ENCODE measurements around the gene MUC15.
"Not testable (repeated sequence)": the region's sequence is repeated elsewhere in the genome, so short reads cannot be mapped to it uniquely, and the experiment has no call there.

MUC15 gene

GRCh38 chr11:26571861-26572654, at the start of gene MUC15:
TSS of gene MUC15 (minus strand) at chr11:26572263. CDS start at chr11:26567094, 5,169 bp downstream.
- no peak for DNase-seq (ENCODE audit: low spot score)

GRCh38 chr11:26621132-26621531, 49.1 kb upstream of the MUC15 start:
- no peak for DNase-seq (ENCODE audit: low spot score)

- no peak for DNase-seq (ENCODE audit: low spot score)
These were observed 48.4 kb upstream of the MUC15 start for GRCh38 chr11:26620282-26621045.

- no peak for DNase-seq (ENCODE audit: low spot score)
These were observed 46.4 kb upstream of the MUC15 start for GRCh38 chr11:26618441-26618840.

GRCh38 chr11:26613759-26614158, 41.7 kb upstream of the MUC15 start:
- no peak for DNase-seq (ENCODE audit: low spot score)

GRCh38 chr11:26608507-26609146, 36.6 kb upstream of the MUC15 start:
- DNase-seq (ENCODE audit: low spot score) = no peak

- no peak for DNase-seq (ENCODE audit: low spot score)
These were observed 35.9 kb upstream of the MUC15 start for GRCh38 chr11:26607725-26608506.

GRCh38 chr11:26599876-26600434, 27.9 kb upstream of the MUC15 start:
- no peak for DNase-seq (ENCODE audit: low spot score)

- DNase-seq (ENCODE audit: low spot score) = no peak
These were observed 27.4 kb upstream of the MUC15 start for GRCh38 chr11:26599425-26599824.

GRCh38 chr11:26597899-26598298, 25.8 kb upstream of the MUC15 start:
- no peak for DNase-seq (ENCODE audit: low spot score)

- not testable (repeated sequence) for DNase-seq (ENCODE audit: low spot score)
These were observed 25.1 kb upstream of the MUC15 start for GRCh38 chr11:26597049-26597689.

GRCh38 chr11:26595207-26595865, 23.3 kb upstream of the MUC15 start:
- not testable (repeated sequence) for DNase-seq (ENCODE audit: low spot score)

GRCh38 chr11:26593691-26594090, 21.6 kb upstream of the MUC15 start:
- no peak for DNase-seq (ENCODE audit: low spot score)

- DNase-seq (ENCODE audit: low spot score) = no peak
These were observed 15.0 kb upstream of the MUC15 start for GRCh38 chr11:26587073-26587472.

GRCh38 chr11:26584818-26585217, 12.8 kb upstream of the MUC15 start:
- no peak for DNase-seq (ENCODE audit: low spot score)

GRCh38 chr11:26583550-26583949, 11.5 kb upstream of the MUC15 start:
- DNase-seq (ENCODE audit: low spot score) = no peak

GRCh38 chr11:26580929-26581328, 8.9 kb upstream of the MUC15 start:
- DNase-seq (ENCODE audit: low spot score) = no peak

GRCh38 chr11:26579683-26580082, 7.6 kb upstream of the MUC15 start:
- no peak for DNase-seq (ENCODE audit: low spot score)

GRCh38 chr11:26578998-26579661, 7.1 kb upstream of the MUC15 start:
- no peak for DNase-seq (ENCODE audit: low spot score)

GRCh38 chr11:26575946-26576345, 3.9 kb upstream of the MUC15 start:
- no peak for DNase-seq (ENCODE audit: low spot score)

All from CD4-positive, alpha-beta T cell treated with Interleukin-6 at 100 ng/mL for 8 hours (primary cell).